GM19455 (cell line): ENCODE measurements around the gene ZCCHC8.
"Not testable (repeated sequence)": the region's sequence is repeated elsewhere in the genome, so short reads cannot be mapped to it uniquely, and the experiment has no call there.

Experiments
- ATAC-seq: cut with Tn5 transposase; IDR thresholded peaks from one replicate; pipeline ENCODE4 v1.9.1; 2021; ENCODE audit not compliant: unreplicated experiment

ZCCHC8 gene

DNA sequence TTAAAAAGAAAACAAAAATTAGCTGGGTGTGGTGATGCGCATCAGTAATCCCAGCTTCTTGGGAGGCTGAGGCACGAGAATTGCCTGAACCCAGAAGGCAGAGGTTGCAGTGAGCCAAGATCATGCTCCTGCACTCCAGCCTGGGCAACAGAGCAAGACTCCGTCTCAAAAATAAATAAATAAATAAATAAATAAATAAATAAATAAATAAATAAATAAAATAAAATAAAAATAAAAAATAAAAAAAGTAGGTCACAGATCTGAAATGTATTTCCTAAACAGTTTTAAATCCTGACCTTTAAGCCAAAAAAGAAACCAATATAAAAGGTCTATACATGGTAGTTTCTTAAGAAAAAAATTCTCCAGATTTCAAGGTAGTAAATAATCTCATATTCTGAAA lies 12.3 kb upstream of the ZCCHC8 start:
- not testable (repeated sequence) for ATAC-seq

- no peak for ATAC-seq
Measured at GRCh38 chr12:122508163-122508562, 7.4 kb upstream of the ZCCHC8 start.

DNA sequence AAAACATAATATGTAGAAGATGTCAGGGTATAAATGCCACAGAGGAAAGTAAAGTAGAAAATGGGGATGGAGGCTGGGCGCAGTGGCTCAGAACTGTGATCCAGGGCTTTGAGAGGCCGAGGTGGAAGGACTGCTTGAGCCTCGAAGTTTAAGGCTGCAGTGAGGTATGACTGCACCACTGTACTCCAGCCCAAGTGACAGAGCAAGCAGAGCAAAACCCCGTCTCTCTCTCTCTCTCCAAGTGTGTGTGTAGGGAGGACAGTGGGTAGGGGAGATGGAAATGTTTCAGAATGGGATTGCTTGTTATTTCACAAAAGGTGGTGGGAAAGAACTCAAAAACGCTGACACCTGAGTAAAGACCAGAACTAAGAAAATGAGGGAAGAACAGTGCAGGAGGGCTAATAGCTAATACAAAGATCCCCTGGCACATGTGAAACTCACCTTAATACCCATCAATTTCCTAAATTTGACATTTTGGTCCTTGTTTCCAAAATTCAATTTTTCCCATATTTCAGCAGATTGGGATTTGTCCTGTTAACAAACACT lies 5.7 kb upstream of the ZCCHC8 start:
- ATAC-seq, result no peak

DNA sequence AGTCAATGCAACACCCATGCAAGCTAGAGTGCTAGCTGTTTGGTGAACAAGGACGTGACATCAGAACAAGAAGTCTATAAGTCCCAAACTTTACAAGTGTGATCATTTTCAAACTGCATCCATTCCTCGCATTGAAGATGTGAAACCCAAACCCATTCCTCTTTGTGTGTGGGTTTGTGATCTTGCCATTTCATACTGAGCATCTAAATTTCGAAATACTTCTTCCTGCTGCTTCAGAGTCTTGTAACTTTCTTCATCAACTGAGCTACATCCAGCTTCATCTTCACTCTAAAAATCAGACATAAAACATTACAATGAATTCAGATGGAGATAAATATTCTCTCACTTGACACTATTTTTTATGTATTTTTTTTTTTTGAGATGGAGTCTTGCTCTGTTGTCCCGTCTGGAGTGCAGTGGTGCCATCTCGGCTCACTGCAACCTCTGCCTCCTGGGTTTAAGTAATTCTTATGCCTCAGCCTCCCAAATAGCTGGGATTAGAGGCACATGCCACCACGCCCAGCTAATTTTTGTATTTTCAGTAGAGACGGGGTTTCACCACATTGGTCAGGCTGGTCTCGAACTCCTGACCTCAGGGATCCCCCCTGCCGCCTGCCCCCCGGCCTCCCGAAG lies 4.8 kb upstream of the ZCCHC8 start:
- no peak for ATAC-seq

DNA sequence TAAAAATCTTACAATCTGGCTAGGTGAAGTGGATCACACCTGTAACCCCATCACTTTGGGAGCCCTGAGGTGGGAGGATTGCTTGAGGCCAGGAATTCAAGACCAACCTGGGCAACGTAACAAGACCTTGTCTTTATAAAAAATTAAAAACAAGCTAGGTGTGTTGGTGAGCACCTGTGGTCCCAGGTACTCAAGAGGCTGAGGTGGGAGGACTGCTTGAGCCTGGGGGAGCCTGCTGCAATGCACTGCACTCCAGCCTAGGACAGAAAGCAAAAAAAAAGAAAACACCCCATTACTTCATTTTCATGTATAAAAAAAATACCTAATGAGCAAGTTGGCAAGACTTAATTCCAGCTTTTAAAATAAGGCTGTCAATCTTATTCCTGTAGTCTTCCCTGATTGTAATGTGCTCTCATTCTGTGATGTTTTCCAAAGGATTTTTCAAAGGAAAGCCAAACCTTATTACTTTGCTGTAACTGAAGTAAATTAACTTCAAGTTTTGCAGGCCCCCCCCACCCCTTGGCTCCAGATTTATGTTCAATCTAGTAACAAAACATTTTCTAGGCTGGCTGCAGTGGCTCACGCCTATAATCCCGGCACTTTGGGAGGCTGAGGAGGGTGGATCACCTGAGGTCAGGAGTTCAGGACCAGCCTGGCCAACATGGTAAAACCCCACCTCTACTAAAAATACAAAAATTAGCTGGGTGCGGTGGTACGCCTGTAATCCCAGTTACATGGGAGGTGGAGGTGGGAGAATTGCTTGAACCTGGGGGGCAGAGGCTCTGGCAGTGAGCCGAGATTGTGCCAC lies 3.3 kb upstream of the ZCCHC8 start:
- ATAC-seq, result no peak

DNA sequence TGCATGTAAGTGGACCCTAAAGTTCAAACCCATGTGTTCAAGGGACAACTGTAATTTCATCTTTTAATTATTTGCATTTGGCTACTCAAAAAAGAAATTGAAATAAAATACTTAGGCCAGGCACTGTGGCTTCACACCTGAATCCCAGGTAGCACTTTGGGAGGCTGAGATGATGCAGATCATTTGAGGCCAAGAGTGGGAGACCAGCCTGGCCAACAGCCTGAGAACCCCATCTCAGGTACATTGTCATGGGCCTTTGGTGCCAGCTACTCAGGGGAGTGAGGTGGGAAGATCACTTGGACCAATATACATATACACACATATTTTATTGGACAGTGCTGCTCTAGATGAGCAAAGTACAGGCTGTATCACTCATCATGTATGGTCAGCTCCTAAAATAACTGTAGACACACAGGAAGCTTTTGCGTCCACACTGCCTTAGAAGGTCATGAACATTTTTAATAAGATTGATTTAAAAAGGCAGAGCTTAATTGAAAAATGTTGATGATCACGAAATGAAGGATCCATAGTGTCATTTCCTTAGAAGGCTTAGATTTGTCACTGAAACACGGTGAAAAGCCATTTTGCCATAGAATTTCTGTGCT lies 2.5 kb upstream of the ZCCHC8 start:
- ATAC-seq, result no peak

- no peak for ATAC-seq
Measured at GRCh38 chr12:122501489-122501989, 807 bp upstream of the ZCCHC8 start.

DNA sequence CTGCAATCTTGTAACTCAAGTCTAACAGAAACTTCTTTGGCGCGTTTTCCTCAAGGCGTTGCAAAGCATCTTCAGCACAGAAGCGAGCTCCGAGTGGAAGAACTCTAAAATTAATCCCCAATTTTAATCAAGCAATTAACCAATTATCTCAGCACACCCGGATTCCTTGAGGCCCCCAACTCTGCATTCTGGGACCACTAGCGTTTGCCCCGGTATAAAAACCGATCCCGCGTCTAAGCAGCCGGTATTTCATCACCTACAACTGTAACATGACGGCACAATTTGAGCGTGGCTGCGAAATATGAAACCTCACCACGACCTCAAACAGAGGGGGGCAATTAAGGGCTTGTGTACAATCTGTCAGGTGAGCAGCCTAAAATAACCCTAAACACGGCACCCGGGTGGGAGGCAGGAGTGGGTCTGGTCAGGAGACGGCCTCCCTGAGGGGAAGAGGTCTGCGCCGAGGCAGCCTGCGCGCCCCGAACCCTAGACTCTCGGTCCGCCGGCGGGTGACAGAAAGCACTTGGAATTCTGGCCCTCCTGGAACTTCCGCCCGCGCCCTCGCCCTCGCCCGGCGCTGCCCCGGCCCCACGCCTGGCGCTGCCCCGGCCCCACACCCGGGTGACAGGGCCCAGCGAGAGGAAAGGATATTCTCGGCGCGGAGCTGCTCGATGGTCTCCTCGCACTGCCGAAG lies 594 bp downstream of the ZCCHC8 start:
- ATAC-seq, result peak; percentile 22

- no peak for ATAC-seq
Measured at GRCh38 chr12:122495258-122495657, 5.5 kb downstream of the ZCCHC8 start.

- ATAC-seq, result not testable (repeated sequence)
Measured at GRCh38 chr12:122493222-122493621, 7.5 kb downstream of the ZCCHC8 start.

DNA sequence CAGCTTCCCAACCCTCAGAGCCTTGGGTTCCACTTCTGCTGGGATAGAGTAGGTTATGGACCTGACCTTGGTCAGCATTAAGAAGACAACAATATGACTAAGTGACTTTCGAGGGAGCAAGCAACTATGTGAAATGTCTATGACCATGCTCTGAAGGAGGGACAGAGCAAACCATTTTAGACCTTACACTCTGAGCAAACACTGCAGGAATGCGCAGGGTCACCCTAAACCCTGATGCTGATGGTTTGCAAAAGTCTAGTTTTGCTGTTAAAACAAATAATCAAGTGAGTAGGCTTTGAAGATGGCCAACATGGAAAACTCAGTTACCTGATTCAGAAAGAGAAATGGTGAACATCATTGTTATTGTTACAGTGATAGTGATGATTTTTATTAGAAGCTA lies 8.7 kb downstream of the ZCCHC8 start:
- ATAC-seq, result no peak

GRCh38 chr12:122489038-122489437 lies 11.7 kb downstream of the ZCCHC8 start:
- no peak for ATAC-seq

DNA sequence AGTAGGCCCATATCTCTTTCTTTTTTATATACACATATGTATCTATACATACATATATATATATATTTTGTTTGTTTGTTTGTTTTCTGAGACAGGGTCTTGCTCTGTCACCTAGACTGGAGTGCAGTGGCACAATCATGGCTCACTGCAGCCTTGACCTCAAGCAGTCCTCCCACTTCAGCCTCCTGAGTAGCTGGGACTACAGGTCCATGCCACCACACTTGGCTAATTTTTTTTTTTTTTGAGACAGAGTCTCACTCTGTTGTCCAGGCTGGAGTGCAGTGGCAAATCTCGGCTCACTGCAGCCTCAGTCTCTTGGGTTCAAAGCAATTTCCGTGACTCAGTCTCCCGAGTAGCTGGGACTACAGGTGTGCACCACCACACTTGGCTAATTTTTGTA lies 12.9 kb downstream of the ZCCHC8 start:
- not testable (repeated sequence) for ATAC-seq

DNA sequence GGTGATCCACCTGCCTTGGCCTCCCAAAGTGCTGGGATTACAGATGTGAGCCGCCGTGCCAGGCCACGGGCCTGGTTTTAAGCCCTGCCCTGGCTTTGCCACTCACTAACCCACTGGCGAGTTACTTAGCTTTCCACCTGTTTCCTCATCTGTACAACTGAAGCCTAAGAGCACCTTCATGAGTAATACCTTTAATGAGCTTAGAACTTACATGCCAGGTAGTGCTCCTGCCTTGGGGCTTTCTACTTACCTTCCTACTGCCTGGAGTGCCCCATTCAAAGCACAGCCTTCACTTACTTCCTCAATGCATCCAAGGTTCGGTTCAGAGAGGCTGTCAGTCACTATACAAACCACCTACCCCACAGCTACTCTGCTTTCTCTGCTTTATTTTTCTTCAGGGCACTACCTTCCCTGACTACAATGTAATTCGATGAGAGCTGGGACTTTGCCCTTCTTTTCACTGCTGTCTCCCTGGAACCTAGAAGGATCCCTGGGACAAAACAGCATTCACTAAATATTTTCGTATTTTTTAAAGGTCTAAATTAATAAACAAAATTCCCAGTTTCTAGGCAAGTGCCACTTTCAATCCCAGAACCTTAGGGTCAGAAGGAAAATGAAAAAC lies 13.8 kb downstream of the ZCCHC8 start:
- ATAC-seq, result no peak

- not testable (repeated sequence) for ATAC-seq
Measured at GRCh38 chr12:122486360-122486759, 14.4 kb downstream of the ZCCHC8 start.

DNA sequence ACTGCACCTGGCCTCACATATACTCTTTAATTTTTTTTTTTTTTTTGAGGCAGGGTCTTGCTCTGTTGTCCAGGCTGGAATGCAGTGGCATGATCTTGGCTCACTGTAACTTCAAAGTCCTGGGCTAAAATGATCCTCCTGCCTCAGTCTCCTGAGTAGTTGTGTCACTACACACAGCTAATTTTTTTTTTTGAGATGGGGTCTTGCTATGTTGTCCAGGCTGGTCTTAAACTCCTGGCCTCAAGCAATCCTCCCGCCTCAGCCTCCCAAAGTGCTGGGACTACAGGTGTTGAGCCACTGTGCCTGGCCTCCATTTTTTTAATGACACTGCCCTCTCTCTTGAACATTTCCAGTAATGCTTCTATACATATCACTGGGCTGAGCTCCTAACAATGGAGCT lies 16.3 kb downstream of the ZCCHC8 start:
- not testable (repeated sequence) for ATAC-seq

DNA sequence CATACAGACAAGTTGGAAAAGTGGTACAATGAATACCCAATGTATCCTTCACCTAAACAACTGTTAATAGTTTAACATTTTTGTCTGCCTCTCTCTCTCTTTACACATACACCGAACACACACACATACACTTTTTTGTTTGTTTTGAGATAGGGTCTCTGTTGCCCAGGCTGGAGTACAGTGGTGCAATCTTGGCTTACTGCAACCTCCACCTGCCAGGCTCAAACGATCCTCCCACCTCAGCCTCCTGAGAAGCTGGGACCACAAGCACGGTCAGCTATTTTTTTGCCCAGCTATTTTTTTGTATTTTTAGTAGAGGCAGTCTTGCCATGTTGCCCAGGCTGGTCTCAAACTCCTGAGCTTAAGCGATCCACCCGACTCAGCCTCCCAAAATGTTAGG lies 16.8 kb downstream of the ZCCHC8 start:
- no peak for ATAC-seq

- no peak for ATAC-seq
Measured at GRCh38 chr12:122481861-122482260, 18.9 kb downstream of the ZCCHC8 start.

GRCh38 chr12:122480753-122481152 lies 20.0 kb downstream of the ZCCHC8 start:
- ATAC-seq, result no peak

DNA sequence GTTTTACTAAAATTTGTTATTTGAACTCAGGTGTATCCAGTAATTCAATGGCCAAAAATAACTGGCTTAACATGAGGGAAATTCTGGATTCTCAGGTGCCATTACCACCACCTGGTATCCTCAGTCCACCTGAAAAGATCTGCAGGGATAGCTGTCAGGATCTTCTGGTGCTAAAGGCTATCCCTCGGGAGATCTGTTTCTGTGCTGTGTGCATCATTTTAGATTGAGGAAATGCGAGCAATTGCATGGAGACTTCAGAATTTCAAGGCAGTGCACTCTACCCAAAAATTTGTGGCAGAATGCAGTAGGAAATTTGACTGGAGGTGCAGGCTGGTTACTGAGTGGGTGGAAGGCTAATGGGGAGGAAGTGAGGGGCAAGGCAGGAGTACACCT lies 26.4 kb downstream of the ZCCHC8 start:
- ATAC-seq, result no peak
